Neuronal stem cell (in vitro differentiated cells): ENCODE results near the gene PLEKHA6.

Source experiments
- DNase-seq: peaks from one replicate; pipeline ENCODE4 v3.0.0-alpha.2; 2013; ENCODE audit warnings: low spot score
- H2AFZ ChIP-seq: one replicate; pipeline ENCODE4 v1.6.1; 2013; ENCODE audit warnings: mild to moderate bottlenecking, low read length, inconsistent platforms
- H2AK5ac ChIP-seq: 2 replicates; pipeline ENCODE4 v1.6.1; 2013; ENCODE audit warnings: low read depth, mild to moderate bottlenecking, inconsistent platforms, low read length, moderate library complexity, mixed read lengths
- H2BK120ac ChIP-seq: 2 replicates; pipeline ENCODE4 v1.6.1; 2013; ENCODE audit warnings: low read depth, mild to moderate bottlenecking, inconsistent platforms, low read length, moderate library complexity, mixed read lengths
- H2BK12ac ChIP-seq: one replicate; pipeline ENCODE4 v1.6.1; 2013; ENCODE audit warnings: low read length, inconsistent platforms
- H2BK15ac ChIP-seq: 2 replicates; pipeline ENCODE4 v1.6.1; 2013; ENCODE audit warnings: mild to moderate bottlenecking, low read length, inconsistent platforms, mixed read lengths
- H2BK5ac ChIP-seq: one replicate; pipeline ENCODE4 v1.6.1; 2013; ENCODE audit warnings: inconsistent platforms, mild to moderate bottlenecking, low read length, moderate library complexity
- H3K14ac ChIP-seq: one replicate; pipeline ENCODE4 v1.6.1; 2013; ENCODE audit warnings: low read length, inconsistent platforms
- H3K18ac ChIP-seq: 2 replicates; pipeline ENCODE4 v1.6.1; 2013; ENCODE audit warnings: low read length, inconsistent platforms
- H3K23ac ChIP-seq: 2 replicates; pipeline ENCODE4 v1.6.1; 2013; ENCODE audit warnings: low read depth, mild to moderate bottlenecking, mixed read lengths, low read length, inconsistent platforms; ENCODE audit not compliant: poor library complexity
- H3K27ac ChIP-seq: replicated peaks from 3 replicates; pipeline ENCODE4 v1.5.1; 2013; ENCODE audit warnings: low read length, inconsistent platforms
- H3K27me3 ChIP-seq, 3 experiments: 2 replicates each; pipeline ENCODE4 v1.6.1; 2013; ENCODE audit warnings: low read length in 3 of 3, mild to moderate bottlenecking in 2 of 3, inconsistent platforms in 1 of 3, low read depth in 1 of 3, mixed read lengths in 1 of 3, moderate library complexity in 1 of 3; ENCODE audit not compliant: control insufficient read depth in 3 of 3, insufficient read depth in 3 of 3
- H3K36me3 ChIP-seq, 2 donors: replicated peaks in 1 of 2; 2 replicates each; pipeline ENCODE4 v1.6.1; 2013; ENCODE audit warnings: low read length in 2 of 2; ENCODE audit not compliant: control insufficient read depth in 2 of 2, insufficient read depth in 2 of 2
- H3K4ac ChIP-seq: 2 replicates; pipeline ENCODE4 v1.6.1; 2013; ENCODE audit warnings: inconsistent platforms, mild to moderate bottlenecking, low read length, moderate library complexity
- H3K4me1 ChIP-seq, 2 donors: 1 replicate in 1 of 2; 2 replicates in 1 of 2; pipeline ENCODE4 v1.6.1; 2013; ENCODE audit warnings: low read length in 2 of 2, low read depth in 1 of 2; ENCODE audit not compliant: control insufficient read depth in 2 of 2, insufficient read depth in 1 of 2
- H3K4me2 ChIP-seq: one replicate; pipeline ENCODE4 v1.6.1; 2013; ENCODE audit warnings: mild to moderate bottlenecking, low read length, inconsistent platforms; ENCODE audit not compliant: insufficient read depth, poor library complexity, severe bottlenecking
- H3K4me3 ChIP-seq, 2 donors: 2 replicates each; pipeline ENCODE4 v1.5.1; 2013; ENCODE audit warnings: low read length in 2 of 2, mild to moderate bottlenecking in 2 of 2, inconsistent platforms in 1 of 2, moderate library complexity in 1 of 2
- H3K79me1 ChIP-seq: one replicate; pipeline ENCODE4 v1.6.1; 2013; ENCODE audit warnings: low read depth, mild to moderate bottlenecking, inconsistent platforms, low read length, moderate library complexity
- H3K9ac ChIP-seq: one replicate; pipeline ENCODE4 v1.6.1; 2013; ENCODE audit warnings: mild to moderate bottlenecking, low read depth, low read length, inconsistent platforms; ENCODE audit not compliant: poor library complexity
- H3K9me3 ChIP-seq, 2 donors: replicated peaks in 1 of 2; 2 replicates each; pipeline versions ENCODE3 to v1.6.1; 2013; ENCODE audit warnings: low read length in 2 of 2, mild to moderate bottlenecking in 2 of 2, inconsistent platforms in 1 of 2, low read depth in 1 of 2, mixed read lengths in 1 of 2, moderate library complexity in 1 of 2; ENCODE audit not compliant: control insufficient read depth in 2 of 2, insufficient read depth in 1 of 2
- H4K8ac ChIP-seq: one replicate; pipeline ENCODE4 v1.6.1; 2013; ENCODE audit warnings: low read depth, mild to moderate bottlenecking, inconsistent platforms, low read length, moderate library complexity
- H4K91ac ChIP-seq: one replicate; pipeline ENCODE4 v1.6.1; 2013; ENCODE audit warnings: low read length, low read depth, mild to moderate bottlenecking, inconsistent platforms; ENCODE audit not compliant: poor library complexity
- WGBS, 2 donors: extraction: QIAGEN DNeasy Blood & Tissue Kit; methylation state at CpG; one replicate each; pipeline ENCODE4 v1.1.7; 2013; ENCODE audit warnings: missing lambda C conversion rate in 2 of 2, mixed read lengths in 1 of 2; ENCODE audit not compliant: insufficient read length in 2 of 2, insufficient replicate concordance in 1 of 2; ENCODE audit errors: extremely low coverage in 2 of 2; 5-methylcytosine and 5-hydroxymethylcytosine counted together

PLEKHA6 gene

GRCh38 chr1:204217648-204218000, 142.1 kb downstream of the PLEKHA6 start:
- no peak overlapping the region for H2AFZ ChIP-seq
- no peak overlapping the region for H2BK15ac ChIP-seq
- no peak overlapping the region for H3K23ac ChIP-seq
- no peak overlapping the region for H4K8ac ChIP-seq
- no peak overlapping the region for H3K4me2 ChIP-seq
- no peak overlapping the region for H3K14ac ChIP-seq
- no peak overlapping the region for H3K4ac ChIP-seq
- no peak overlapping the region for H3K18ac ChIP-seq
- no peak overlapping the region for H2AK5ac ChIP-seq
- no peak overlapping the region for H3K4me3 ChIP-seq
- H3K9me3 ChIP-seq, result no peaks in the 10 kb centered on the region
- no peak for DNase-seq
- no peak overlapping the region for H4K91ac ChIP-seq
- H3K27me3 ChIP-seq, result peaks cover 0 to 9% (median 3%) of the 10 kb centered on the region in 3 experiments
- no peak overlapping the region for H2BK12ac ChIP-seq
- H3K4me1 ChIP-seq, result peaks cover 0 to 2% of the 10 kb centered on the region in 2 donors
- no peak overlapping the region for H2BK120ac ChIP-seq
- peaks cover 0 to 15% of the 10 kb centered on the region in 2 donors for H3K36me3 ChIP-seq
- no peak overlapping the region for H3K27ac ChIP-seq
- H2BK5ac ChIP-seq, result no peak overlapping the region
- no peak overlapping the region for H3K9ac ChIP-seq
- WGBS, 2 donors, result no CpG with 5 or more reads among the region's 4 CpGs
- H3K79me1 ChIP-seq, result no peaks in the 10 kb centered on the region

- H3K14ac ChIP-seq, result no peak overlapping the region
- H4K91ac ChIP-seq, result no peak overlapping the region
- no peak overlapping the region for H2BK5ac ChIP-seq
- no peaks in the 10 kb centered on the region for H3K9me3 ChIP-seq
- H3K23ac ChIP-seq, result no peak overlapping the region
- no peak for DNase-seq
- H3K27ac ChIP-seq, result no peak overlapping the region
- no peak overlapping the region for H2BK15ac ChIP-seq
- no peak overlapping the region for H2AK5ac ChIP-seq
- H4K8ac ChIP-seq, result no peak overlapping the region
- no peak overlapping the region for H3K4me3 ChIP-seq
- H2BK12ac ChIP-seq, result no peak overlapping the region
- no peak overlapping the region for H3K4me2 ChIP-seq
- H2AFZ ChIP-seq, result no peak overlapping the region
- no peak overlapping the region for H3K9ac ChIP-seq
- H3K36me3 ChIP-seq, result peaks cover 0 to 11% of the 10 kb centered on the region in 2 donors
- no peak overlapping the region for H3K18ac ChIP-seq
- peaks cover 0 to 2% of the 10 kb centered on the region in 2 donors for H3K4me1 ChIP-seq
- H3K79me1 ChIP-seq, result no peaks in the 10 kb centered on the region
- no peak overlapping the region for H3K4ac ChIP-seq
- peaks cover 0 to 11% (median 3%) of the 10 kb centered on the region in 3 experiments for H3K27me3 ChIP-seq
- H2BK120ac ChIP-seq, result no peak overlapping the region
- WGBS, 2 donors, result no CpG with 5 or more reads among the region's 11 CpGs
Observed at GRCh38 chr1:204216880-204217647, 142.7 kb downstream of the PLEKHA6 start.

- Histone ChIP-seq H2AK5ac (no peak overlapping the region), H3K14ac (no peak overlapping the region), H3K27ac (no peak overlapping the region), H3K4me2 (no peak overlapping the region), H3K79me1 (no peaks in the 10 kb centered on the region), H3K36me3 (peaks cover 0 to 3% of the 10 kb centered on the region in 2 donors), H4K91ac (no peak overlapping the region), H3K18ac (no peak overlapping the region), H3K4me1 (peaks cover 0 to 2% of the 10 kb centered on the region in 2 donors), H3K4me3 (no peak overlapping the region), H4K8ac (no peak overlapping the region), H3K23ac (no peak overlapping the region), H3K4ac (no peak overlapping the region), H3K27me3 (peaks cover 0 to 14% (median 3%) of the 10 kb centered on the region in 3 experiments), H2BK15ac (no peak overlapping the region), H2BK12ac (no peak overlapping the region), H2BK120ac (no peak overlapping the region), H2BK5ac (no peak overlapping the region), H3K9ac (no peak overlapping the region), H2AFZ (no peak overlapping the region), H3K9me3 (no peaks in the 10 kb centered on the region)
- WGBS, 2 donors, result no CpG with 5 or more reads among the region's 4 CpGs
- no peak for DNase-seq
Observed at GRCh38 chr1:204216236-204216635, 143.5 kb downstream of the PLEKHA6 start.

- Histone ChIP-seq H3K4ac (no peak within 1 kb of the TSS), H2AFZ (peak within 1 kb of the TSS; percentile 55), H3K36me3 (no peaks in the 10 kb centered on the region), H3K27ac (no peak within 1 kb of the TSS), H3K18ac (peak within 1 kb of the TSS; percentile 79), H2AK5ac (peak within 1 kb of the TSS; percentile 22), H3K27me3 (peaks cover 0 to 16% (median 3%) of the 10 kb centered on the region in 3 experiments), H2BK15ac (peak within 1 kb of the TSS; percentile 33), H3K4me3 (peak within 1 kb of the TSS in 1 of 2 donors; percentile 58), H4K8ac (no peak within 1 kb of the TSS), H3K23ac (peak within 1 kb of the TSS; percentile 70), H4K91ac (no peak within 1 kb of the TSS), H3K14ac (no peak within 1 kb of the TSS), H3K79me1 (no peaks in the 10 kb centered on the region), H2BK5ac (no peak within 1 kb of the TSS), H3K9ac (no peak within 1 kb of the TSS), H2BK12ac (no peak within 1 kb of the TSS), H2BK120ac (no peak within 1 kb of the TSS), H3K9me3 (no peaks in the 10 kb centered on the region), H3K4me2 (peak within 1 kb of the TSS; percentile 66), H3K4me1 (no peaks in the 10 kb centered on the region)
- DNase-seq, result peak; percentile 55
- no CpG with 5 or more reads among the region's 41 CpGs for WGBS, 2 donors
Observed at GRCh38 chr1:204213668-204214662, 145.8 kb downstream of the PLEKHA6 start, which contains the start of gene GOLT1A. Gene GOLT1A, minus strand, starts transcription at chr1:204213988. Its CDS starts 82 bp downstream, at chr1:204213906.
